ENCODE measurements around the gene CD200.
"Not testable (repeated sequence)": the region's sequence is repeated elsewhere in the genome, so short reads cannot be mapped to it uniquely, and the experiment has no call there.

The CD200 gene

GRCh38 chr3:112382543-112383160 is 49.7 kb downstream of the CD200 start:
- in situ Hi-C loops (cut with HindIII; ENCODE audit: low sequenced_read_pairs): no loop called here

GRCh38 chr3:112384769-112385168 is 51.8 kb downstream of the CD200 start:
- in situ Hi-C loops (cut with HindIII; ENCODE audit: low sequenced_read_pairs): no loop called here

- in situ Hi-C loops (cut with HindIII; ENCODE audit: low sequenced_read_pairs): no loop called here
Measured at GRCh38 chr3:112388972-112389371, 56.0 kb downstream of the CD200 start.

- in situ Hi-C loops (cut with HindIII; ENCODE audit: low sequenced_read_pairs): no loop called here
Measured at GRCh38 chr3:112389961-112390360, 57.0 kb downstream of the CD200 start.

GRCh38 chr3:112390783-112391641 is 58.1 kb downstream of the CD200 start:
- in situ Hi-C loops (cut with HindIII; ENCODE audit: low sequenced_read_pairs): no loop called here

- in situ Hi-C loops (cut with HindIII; ENCODE audit: low sequenced_read_pairs): no loop called here
Measured at GRCh38 chr3:112391648-112392047, 58.7 kb downstream of the CD200 start.

GRCh38 chr3:112392393-112393359 is 59.7 kb downstream of the CD200 start:
- in situ Hi-C loops (cut with HindIII; ENCODE audit: low sequenced_read_pairs): no loop called here

- in situ Hi-C loops (cut with HindIII; ENCODE audit: low sequenced_read_pairs): no loop called here
Measured at GRCh38 chr3:112393360-112393728, 60.4 kb downstream of the CD200 start.

GRCh38 chr3:112394003-112394640 is 61.2 kb downstream of the CD200 start:
- in situ Hi-C loops (cut with HindIII; ENCODE audit: low sequenced_read_pairs): no loop called here

- in situ Hi-C loops (cut with HindIII; ENCODE audit: low sequenced_read_pairs): no loop called here
Measured at GRCh38 chr3:112395181-112395895, 62.4 kb downstream of the CD200 start.

GRCh38 chr3:112395896-112396290 is 62.9 kb downstream of the CD200 start:
- in situ Hi-C loops (cut with HindIII; ENCODE audit: low sequenced_read_pairs): no loop called here

GRCh38 chr3:112397556-112397955 is 64.6 kb downstream of the CD200 start:
- in situ Hi-C loops (cut with HindIII; ENCODE audit: low sequenced_read_pairs): no loop called here

GRCh38 chr3:112399064-112399463 is 66.1 kb downstream of the CD200 start:
- in situ Hi-C loops (cut with HindIII; ENCODE audit: low sequenced_read_pairs): no loop called here

- in situ Hi-C loops (cut with HindIII; ENCODE audit: low sequenced_read_pairs): not testable (repeated sequence)
Measured at GRCh38 chr3:112399554-112399953, 66.6 kb downstream of the CD200 start.

GRCh38 chr3:112400317-112400716 is 67.4 kb downstream of the CD200 start:
- in situ Hi-C loops (cut with HindIII; ENCODE audit: low sequenced_read_pairs): not testable (repeated sequence)

GRCh38 chr3:112401617-112402016 is 68.7 kb downstream of the CD200 start:
- in situ Hi-C loops (cut with HindIII; ENCODE audit: low sequenced_read_pairs): no loop called here

GRCh38 chr3:112403103-112403502 is 70.1 kb downstream of the CD200 start:
- in situ Hi-C loops (cut with HindIII; ENCODE audit: low sequenced_read_pairs): no loop called here

GRCh38 chr3:112404924-112405549 is 72.1 kb downstream of the CD200 start:
- in situ Hi-C loops (cut with HindIII; ENCODE audit: low sequenced_read_pairs): not testable (repeated sequence)

- in situ Hi-C loops (cut with HindIII; ENCODE audit: low sequenced_read_pairs): no loop called here
Measured at GRCh38 chr3:112405845-112406244, 72.9 kb downstream of the CD200 start.

Data from DLD1 (cell line).